ENCODE measurements around the gene PIEZO2. TPM values are rescaled to one million over a fixed set of nuclear protein-coding genes. Genes with fewer than 3 reads are reported as not detected.

The PIEZO2 gene
- total RNA-seq, 1 experiment from 2014 or later: 10.7 TPM

- TF ChIP-seq HMGXB4 (CRISPR knock-in tag; IDR thresholded peaks at IDR 0.05) (no peak), JUN (CRISPR knock-in tag; IDR thresholded peaks at IDR 0.05) (no peak), PRRX2 (CRISPR knock-in tag; IDR thresholded peaks at IDR 0.05) (no peak), ZNF317 (CRISPR knock-in tag; IDR thresholded peaks at IDR 0.05; ENCODE audit: borderline replicate concordance, low read depth) (no peak)
Measured at GRCh38 chr18:10833656-10834055, 315.7 kb downstream of the PIEZO2 start (continued).

- DNase-seq (ENCODE audit: low spot score) (no peak), ATAC-seq (no peak)
- CTCF ChIA-PET: no interaction called here
- TF ChIP-seq IRF2 (CRISPR knock-in tag; IDR thresholded peaks at IDR 0.05; ENCODE audit: borderline replicate concordance, low read depth) (no peak), SOX15 (CRISPR knock-in tag; IDR thresholded peaks at IDR 0.05) (no peak), NR1H2 (CRISPR knock-in tag; IDR thresholded peaks at IDR 0.05) (no peak), ZNF232 (CRISPR knock-in tag; IDR thresholded peaks at IDR 0.05) (no peak)
- Mint-ChIP-seq H3K4me3 (no peak overlapping the region), H3K4me1 (peaks cover 11% of the 10 kb centered on the region), H3K9me3 (peaks cover 31% of the 10 kb centered on the region), H3K36me3 (peaks cover 5% of the 10 kb centered on the region; the same call in 1 of the 2 replicates), H3K27ac (no peak overlapping the region), H3K27me3 (ENCODE audit: low read depth) (no peaks in the 10 kb centered on the region)
- POLR2A ChIA-PET: no interaction called here
Measured at GRCh38 chr18:10826400-10826799, 323.0 kb downstream of the PIEZO2 start.

GRCh38 chr18:10822456-10822855 lies 326.9 kb downstream of the PIEZO2 start:
- H3K27ac Mint-ChIP-seq: no peak overlapping the region

More at GRCh38 chr18:10822456-10822855, 326.9 kb downstream of the PIEZO2 start:
- ChIA-PET CTCF (interaction anchor here (1.0 to 2.0 kb wide), 3 partner anchors 35 to 332 kb away, joined by 3 to 4 read pairs (median 4); no protein-coding TSS in a partner anchor), POLR2A (no interaction called here)
- no peaks in the 10 kb centered on the region; the same call in 1 of the 2 replicates for H3K27me3 Mint-ChIP-seq (ENCODE audit: low read depth)
- DNase-seq (ENCODE audit: low spot score): peak; percentile 24
- TF ChIP-seq ZNF425 (CRISPR knock-in tag; conservative IDR thresholded peaks at IDR 0.05) (no peak), ZSCAN18 (CRISPR knock-in tag; IDR thresholded peaks at IDR 0.05) (no peak), ZNF317 (CRISPR knock-in tag; IDR thresholded peaks at IDR 0.05; ENCODE audit: borderline replicate concordance, low read depth) (no peak), ZNF512 (CRISPR knock-in tag; IDR thresholded peaks at IDR 0.05; ENCODE audit: borderline replicate concordance) (no peak), ZNF423 (CRISPR knock-in tag; IDR thresholded peaks at IDR 0.05) (no peak), ERG (CRISPR knock-in tag; IDR thresholded peaks at IDR 0.05) (no peak), GRHL2 (CRISPR knock-in tag; IDR thresholded peaks at IDR 0.05; ENCODE audit: insufficient replicate concordance, severe bottlenecking) (no peak), ZNF232 (CRISPR knock-in tag; IDR thresholded peaks at IDR 0.05) (no peak), SOX15 (CRISPR knock-in tag; IDR thresholded peaks at IDR 0.05) (no peak), NFE2L1 (CRISPR knock-in tag; IDR thresholded peaks at IDR 0.05) (no peak), MLX (CRISPR knock-in tag; IDR thresholded peaks at IDR 0.05) (no peak), KAT7 (CRISPR knock-in tag; IDR thresholded peaks at IDR 0.05; ENCODE audit: borderline replicate concordance) (no peak), TP53 (CRISPR knock-in tag; IDR thresholded peaks at IDR 0.05) (no peak), ARID4B (CRISPR knock-in tag; IDR thresholded peaks at IDR 0.05; ENCODE audit: borderline replicate concordance) (no peak)
- H3K36me3 Mint-ChIP-seq: peaks cover 19% of the 10 kb centered on the region
- peaks cover 29% of the 10 kb centered on the region for H3K9me3 Mint-ChIP-seq
- no peak overlapping the region for H3K4me3 Mint-ChIP-seq
- peak; percentile 97 for ATAC-seq
- H3K4me1 Mint-ChIP-seq: peaks cover 11% of the 10 kb centered on the region
